H1 (cell line): ENCODE results near the gene ZBTB38. TPM values are rescaled to one million over a fixed set of nuclear protein-coding genes. Genes with fewer than 3 reads are reported as not detected.

Experiments
- CTCF ChIA-PET: fragments of 300-600 bp; sonication (Branson Sonifier 250); formaldehyde crosslinking; loops from one replicate; lab custom pipeline; 2021; ENCODE audit not compliant: partially characterized antibody; lab: Charles Lee
- POLR2A ChIA-PET: fragments of 300-600 bp; sonication (Branson Sonifier 250); formaldehyde crosslinking; loops from one replicate; lab custom pipeline; 2021; ENCODE audit warnings: inconsistent platforms; ENCODE audit not compliant: partially characterized antibody; lab: Charles Lee
- DNase-seq, 2 experiments: peaks; one replicate each; pipeline versions ENCODE4 v3.0.0 to v3.0.0-alpha.2; 2010 to 2022; ENCODE audit warnings: low spot score in 2 of 2, low read depth in 1 of 2, mixed read lengths in 1 of 2
- FAIRE-seq: peaks from 2 replicates; lab custom pipeline; 2011; peaks lifted over from hg19 to GRCh38; lab: Jason Lieb, UNC
- H2AFZ ChIP-seq: 2 replicates; pipeline ENCODE4 v1.8.1; 2012; ENCODE audit warnings: low read length, inconsistent platforms
- H2AK5ac ChIP-seq: 2 replicates; pipeline ENCODE4 v1.6.1; 2013; ENCODE audit warnings: low read depth, low read length
- H2BK120ac ChIP-seq: replicated peaks from 2 replicates; pipeline ENCODE3; 2013; ENCODE audit warnings: low read depth, low read length, inconsistent platforms
- H2BK12ac ChIP-seq: 2 replicates; pipeline ENCODE4 v1.6.1; 2013; ENCODE audit warnings: low read depth, low read length
- H2BK15ac ChIP-seq: 2 replicates; pipeline ENCODE4 v1.6.1; 2013; ENCODE audit warnings: low read length
- H2BK20ac ChIP-seq: 2 replicates; pipeline ENCODE4 v1.6.1; 2013; ENCODE audit warnings: low read length
- H2BK5ac ChIP-seq: 2 replicates; pipeline ENCODE4 v1.6.1; 2013; ENCODE audit warnings: low read depth, low read length
- H3K14ac ChIP-seq: 2 replicates; pipeline ENCODE4 v1.6.1; 2013; ENCODE audit warnings: inconsistent platforms; ENCODE audit not compliant: insufficient read length
- H3K18ac ChIP-seq: 2 replicates; pipeline ENCODE4 v1.6.1; 2013; ENCODE audit warnings: low read length; ENCODE audit errors: extremely low read depth
- H3K23ac ChIP-seq: 2 replicates; pipeline ENCODE4 v1.6.1; 2013; ENCODE audit warnings: inconsistent platforms; ENCODE audit not compliant: insufficient read length
- H3K23me2 ChIP-seq: 2 replicates; pipeline ENCODE4 v1.6.1; 2013; ENCODE audit warnings: low read depth, low read length
- H3K27ac ChIP-seq: 2 replicates; pipeline ENCODE4 v1.6.1; 2011; ENCODE audit warnings: low read depth, low read length, inconsistent platforms
- H3K27me3 ChIP-seq, 4 experiments: replicated peaks in 1 of 4; 1 replicate in 1 of 4; 2 replicates in 3 of 4; pipeline versions ENCODE4 v1.6.1 to v1.8.1; 2011 to 2013; ENCODE audit warnings: low read length in 3 of 4, mild to moderate bottlenecking in 3 of 4, inconsistent platforms in 2 of 4, mixed read lengths in 2 of 4, moderate library complexity in 1 of 4; ENCODE audit not compliant: control insufficient read depth in 3 of 4, insufficient read depth in 3 of 4; ENCODE audit errors: extremely low read depth in 1 of 4
- H3K36me3 ChIP-seq, 4 experiments: 2 replicates each; pipeline versions ENCODE4 v1.6.1 to v1.8.1; 2011 to 2013; ENCODE audit warnings: mild to moderate bottlenecking in 4 of 4, low read length in 3 of 4, moderate library complexity in 2 of 4, control low read depth in 1 of 4, inconsistent platforms in 1 of 4; ENCODE audit not compliant: insufficient read depth in 4 of 4, control insufficient read depth in 2 of 4
- H3K4ac ChIP-seq: replicated peaks from 2 replicates; pipeline ENCODE3; 2013; ENCODE audit warnings: low read length, low read depth, mixed read lengths, inconsistent platforms; ENCODE audit not compliant: insufficient read length
- H3K4me1 ChIP-seq, 4 experiments: replicated peaks in 1 of 4; 1 replicate in 1 of 4; 2 replicates in 3 of 4; pipeline versions ENCODE4 v1.6.1 to v1.8.1; 2011 to 2013; ENCODE audit warnings: low read length in 3 of 4, inconsistent platforms in 2 of 4, mixed read lengths in 1 of 4; ENCODE audit not compliant: insufficient read depth in 4 of 4, control insufficient read depth in 3 of 4
- H3K4me2 ChIP-seq, 2 experiments: 2 replicates each; pipeline versions ENCODE4 v1.6.1 to v1.8.1; 2011 to 2013; ENCODE audit warnings: low read depth in 2 of 2, low read length in 2 of 2, control low read depth in 1 of 2, inconsistent platforms in 1 of 2, mild to moderate bottlenecking in 1 of 2; ENCODE audit not compliant: insufficient read depth in 1 of 2
- H3K4me3 ChIP-seq, 4 experiments: fragments of 200-600, 300-600 bp in 1 of 4; sonication (generic), shearing (Covaris generic), sonication (Bioruptor Twin) in 1 of 4; 2 replicates each; pipeline versions ENCODE4 v1.5.1 to v1.8.1; 2011 to 2016; ENCODE audit warnings: low read length in 4 of 4, low read depth in 3 of 4, control low read depth in 2 of 4, inconsistent platforms in 2 of 4, mild to moderate bottlenecking in 2 of 4, mixed read lengths in 1 of 4, moderate library complexity in 1 of 4; ENCODE audit not compliant: insufficient read depth in 2 of 4; ENCODE audit errors: extremely low read depth in 1 of 4
- H3K56ac ChIP-seq: replicated peaks from 2 replicates; pipeline ENCODE3; 2013; ENCODE audit warnings: low read depth, mild to moderate bottlenecking, mixed read lengths, low read length, inconsistent platforms; ENCODE audit not compliant: insufficient read length
- H3K79me1 ChIP-seq: 2 replicates; pipeline ENCODE4 v1.6.1; 2013; ENCODE audit warnings: low read depth, low read length, control low read depth
- H3K79me2 ChIP-seq, 2 experiments: 2 replicates each; pipeline versions ENCODE4 v1.6.1 to v1.8.1; 2012 to 2013; ENCODE audit warnings: low read length in 2 of 2, mild to moderate bottlenecking in 2 of 2, inconsistent platforms in 1 of 2; ENCODE audit not compliant: insufficient read depth in 2 of 2, control insufficient read depth in 1 of 2
- H3K9ac ChIP-seq, 4 experiments: replicated peaks in 1 of 4; 1 replicate in 1 of 4; 2 replicates in 3 of 4; pipeline versions ENCODE4 v1.6.1 to v1.8.1; 2011 to 2013; ENCODE audit warnings: low read depth in 3 of 4, low read length in 3 of 4, control low read depth in 2 of 4, mild to moderate bottlenecking in 2 of 4, moderate library complexity in 2 of 4, inconsistent platforms in 1 of 4; ENCODE audit errors: extremely low read depth in 1 of 4
- H3K9me3 ChIP-seq, 2 experiments: 2 replicates each; pipeline versions ENCODE4 v1.6.1 to v1.8.1; 2012 to 2013; ENCODE audit warnings: mild to moderate bottlenecking in 2 of 2, moderate library complexity in 2 of 2, control low read depth in 1 of 2, inconsistent platforms in 1 of 2, low read depth in 1 of 2, low read length in 1 of 2, mixed read lengths in 1 of 2; ENCODE audit not compliant: insufficient read depth in 2 of 2
- H4K20me1 ChIP-seq, 2 experiments: replicated peaks in 1 of 2; 2 replicates each; pipeline versions ENCODE3 to v1.8.1; 2011 to 2013; ENCODE audit warnings: inconsistent platforms in 2 of 2, low read length in 2 of 2, mild to moderate bottlenecking in 1 of 2; ENCODE audit not compliant: insufficient read depth in 2 of 2, control insufficient read depth in 1 of 2
- H4K5ac ChIP-seq: 2 replicates; pipeline ENCODE4 v1.6.1; 2013; ENCODE audit warnings: low read length, low read depth, mixed read lengths, inconsistent platforms; ENCODE audit not compliant: insufficient read length
- H4K8ac ChIP-seq: 2 replicates; pipeline ENCODE4 v1.8.0; 2013; ENCODE audit warnings: mild to moderate bottlenecking, moderate library complexity, low read length, inconsistent platforms; ENCODE audit not compliant: insufficient read depth; ENCODE audit errors: extremely low read depth
- H4K91ac ChIP-seq: replicated peaks from 2 replicates; pipeline ENCODE3; 2013; ENCODE audit warnings: low read length, mixed read lengths, inconsistent platforms; ENCODE audit not compliant: insufficient read length
- ASH2L ChIP-seq: fragments of 200-600, 300-600 bp; sonication (generic); IDR thresholded peaks from one replicate; pipeline ENCODE4 v1.7.1; 2017; ENCODE audit warnings: low read length
- BCL11A ChIP-seq, 2 experiments: IDR thresholded peaks; one replicate each; pipeline ENCODE4 v1.6.1; 2011; ENCODE audit warnings: low read depth in 2 of 2, low read length in 2 of 2, mild to moderate bottlenecking in 2 of 2
- CHD2 ChIP-seq: IDR thresholded peaks from 2 replicates; pipeline ENCODE4 v1.6.1; 2012; ENCODE audit warnings: low read length, improper control_type of control experiment
- EP300 ChIP-seq, 2 experiments: IDR thresholded peaks; 1 replicate in 1 of 2; 2 replicates in 1 of 2; pipeline ENCODE4 v1.6.1; 2011 to 2012; ENCODE audit warnings: low read depth in 2 of 2, low read length in 2 of 2, mild to moderate bottlenecking in 2 of 2, borderline replicate concordance in 1 of 2, inconsistent platforms in 1 of 2, moderate library complexity in 1 of 2
- FOSL1 ChIP-seq: IDR thresholded peaks from 2 replicates; pipeline ENCODE4 v1.6.1; 2011; ENCODE audit warnings: mild to moderate bottlenecking, low read depth, low read length, moderate library complexity; ENCODE audit not compliant: insufficient read depth
- JUND ChIP-seq: IDR thresholded peaks from 2 replicates; pipeline ENCODE4 v1.6.1; 2011; ENCODE audit warnings: mild to moderate bottlenecking, improper control_type of control experiment, low read length
- POLR2AphosphoS5 ChIP-seq: IDR thresholded peaks from 2 replicates; pipeline ENCODE4 v1.6.1; 2011; ENCODE audit warnings: low read depth, low read length
- SIN3A ChIP-seq, 2 experiments: IDR thresholded peaks in 1 of 2; conservative IDR thresholded peaks in 1 of 2; 2 replicates each; pipeline ENCODE4 v1.6.1; 2011 to 2012; ENCODE audit warnings: low read length in 2 of 2, improper control_type of control experiment in 1 of 2, low read depth in 1 of 2, mild to moderate bottlenecking in 1 of 2
- TAF1 ChIP-seq: IDR thresholded peaks from 2 replicates; pipeline ENCODE4 v1.6.1; 2011; ENCODE audit warnings: mild to moderate bottlenecking, low read depth, low read length
- TBP ChIP-seq: IDR thresholded peaks from 2 replicates; pipeline ENCODE4 v1.6.1; 2011; ENCODE audit warnings: low read depth, low read length, improper control_type of control experiment
- TCF12 ChIP-seq: IDR thresholded peaks from 2 replicates; pipeline ENCODE4 v1.6.1; 2011; ENCODE audit warnings: low read depth, mild to moderate bottlenecking, low read length
- TEAD4 ChIP-seq: IDR thresholded peaks from 2 replicates; pipeline ENCODE4 v1.6.1; 2012; ENCODE audit warnings: low read depth, low read length, inconsistent platforms, mixed read lengths
- WGBS, 2 experiments: shearing (Covaris generic) in 1 of 2; methylation state at CpG; one replicate each; pipeline versions ENCODE4 v1.1.6 to v1.1.7; 2013 to 2015; ENCODE audit warnings: low lambda C conversion rate in 2 of 2, mixed read lengths in 2 of 2, inconsistent platforms in 1 of 2, low coverage in 1 of 2, missing lambda C conversion rate in 1 of 2; ENCODE audit not compliant: insufficient replicate concordance in 2 of 2, insufficient coverage in 1 of 2, insufficient read length in 1 of 2; ENCODE audit errors: extremely low coverage in 1 of 2, missing lambda C conversion rate in 1 of 2; 5-methylcytosine and 5-hydroxymethylcytosine counted together
- polyA plus RNA-seq, 7 experiments: library from polyadenylated mRNA; depleted of rRNA in 3 of 7; stranded (reverse) in 5 of 7; unstranded in 2 of 7; fragments of >200 nt in 5 of 7; fragments of 200-250 nt in 2 of 7; gene quantifications; 1 replicate in 5 of 7; 2 replicates in 1 of 7; 4 replicates in 1 of 7; pipeline versions ENCODE4 v1.2.1 to v1.2.3, GENCODE V29; 2011 to 2013; ENCODE audit warnings: missing spikeins in 2 of 7, mixed read lengths in 2 of 7
- total RNA-seq: library from RNA; stranded (reverse); fragmentation: NEBNext Ultra II Directional; extraction: Animal tissue kit (Norgen Biotek cat#: 25700); gene quantifications from 2 replicates; pipeline ENCODE4 v1.2.1, GENCODE V29; 2021
- TF ChIP-seq, protein P1 (sequence below), 3 experiments: IDR thresholded peaks; 1 replicate in 2 of 3; 2 replicates in 1 of 3; pipeline versions ENCODE4 v1.5.1 to v1.6.1; 2011; ENCODE audit warnings: low read length in 3 of 3, mild to moderate bottlenecking in 3 of 3, inconsistent platforms in 2 of 3, low read depth in 1 of 3, moderate library complexity in 1 of 3; ENCODE audit not compliant: insufficient read depth in 1 of 3; ENCODE audit errors: control extremely low read depth in 1 of 3

Gene ZBTB38
- total and polyA plus RNA-seq, 2 of the 8 experiments (the other 6 are each of a cell fraction or from before 2014, with no cell fraction given) = 4.4 to 10.5 TPM

DNA sequence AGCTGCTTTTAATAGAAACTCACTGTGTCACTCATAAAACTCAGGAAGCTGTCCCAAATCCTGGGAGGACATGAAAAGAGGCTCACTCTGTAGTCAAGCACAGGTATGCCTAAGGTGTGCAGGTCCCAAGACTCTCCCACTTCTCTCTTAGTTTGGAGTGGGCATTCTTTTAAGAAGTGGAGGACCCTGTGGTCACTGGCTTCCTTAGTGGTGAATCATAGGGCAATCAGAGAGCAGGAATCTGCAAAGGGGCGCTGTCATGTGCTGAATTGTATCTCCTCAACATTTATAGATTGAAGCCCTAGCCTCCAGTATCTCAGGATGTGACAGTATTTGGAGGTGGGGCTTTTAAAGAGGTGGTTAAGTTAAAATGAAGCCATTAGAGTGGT lies 47.2 kb upstream of the ZBTB38 start:
- FAIRE-seq = no peak
- Histone ChIP-seq H3K23ac (no peak overlapping the region), H2BK15ac (no peak overlapping the region), H3K27ac (no peak overlapping the region), H3K14ac (no peak overlapping the region), H3K4me1 (no peaks in the 10 kb centered on the region), H4K20me1 (no peaks in the 10 kb centered on the region), H3K9me3 (no peaks in the 10 kb centered on the region; a peak in 1 of 4 replicates), H2AK5ac (no peak overlapping the region), H4K91ac (no peak overlapping the region), H3K36me3 (no peaks in the 10 kb centered on the region), H3K18ac (no peak overlapping the region), H2BK12ac (no peak overlapping the region), H3K9ac (no peak overlapping the region), H3K4me2 (no peak overlapping the region), H3K4me3 (no peak overlapping the region), H3K79me1 (no peaks in the 10 kb centered on the region), H2BK120ac (no peak overlapping the region), H3K4ac (no peak overlapping the region), H4K8ac (no peak overlapping the region), H4K5ac (no peak overlapping the region), H2BK20ac (no peak overlapping the region), H3K27me3 (no peaks in the 10 kb centered on the region), H3K79me2 (no peaks in the 10 kb centered on the region), H2BK5ac (no peak overlapping the region), H3K23me2 (no peaks in the 10 kb centered on the region), H2AFZ (0 out of 2 replicates have a peak overlapping the region, but pooled peaks have one; percentile 74), H3K56ac (no peak overlapping the region)
- WGBS, 2 experiments = 89% methylated on average over 1 of the region's 1 CpG; no CpG with 5 or more reads in 1 of the 2 experiments
- POLR2A ChIA-PET = no interaction called here
- CTCF ChIA-PET = interaction anchor here (1.0 kb wide), 1 partner anchor 141 kb away, joined by 3 read pairs; no protein-coding TSS in a partner anchor
- DNase-seq = no peak
- no peak for TF ChIP-seq TEAD4
- no peak for TF ChIP-seq CHD2
- no peak for TF ChIP-seq EP300 (IDR thresholded peaks at IDR 0.05; ENCODE audit: borderline replicate concordance in 1 of 2, low read depth in 2 of 2, low read length in 2 of 2)
- no peak for TF ChIP-seq BCL11A (IDR thresholded peaks at IDR 0.05; ENCODE audit: low read depth in 2 of 2, low read length in 2 of 2)
- TF ChIP-seq ASH2L = no peak
- no peak for TF ChIP-seq TBP
- no peak for TF ChIP-seq TAF1
- TF ChIP-seq, protein P1, sequence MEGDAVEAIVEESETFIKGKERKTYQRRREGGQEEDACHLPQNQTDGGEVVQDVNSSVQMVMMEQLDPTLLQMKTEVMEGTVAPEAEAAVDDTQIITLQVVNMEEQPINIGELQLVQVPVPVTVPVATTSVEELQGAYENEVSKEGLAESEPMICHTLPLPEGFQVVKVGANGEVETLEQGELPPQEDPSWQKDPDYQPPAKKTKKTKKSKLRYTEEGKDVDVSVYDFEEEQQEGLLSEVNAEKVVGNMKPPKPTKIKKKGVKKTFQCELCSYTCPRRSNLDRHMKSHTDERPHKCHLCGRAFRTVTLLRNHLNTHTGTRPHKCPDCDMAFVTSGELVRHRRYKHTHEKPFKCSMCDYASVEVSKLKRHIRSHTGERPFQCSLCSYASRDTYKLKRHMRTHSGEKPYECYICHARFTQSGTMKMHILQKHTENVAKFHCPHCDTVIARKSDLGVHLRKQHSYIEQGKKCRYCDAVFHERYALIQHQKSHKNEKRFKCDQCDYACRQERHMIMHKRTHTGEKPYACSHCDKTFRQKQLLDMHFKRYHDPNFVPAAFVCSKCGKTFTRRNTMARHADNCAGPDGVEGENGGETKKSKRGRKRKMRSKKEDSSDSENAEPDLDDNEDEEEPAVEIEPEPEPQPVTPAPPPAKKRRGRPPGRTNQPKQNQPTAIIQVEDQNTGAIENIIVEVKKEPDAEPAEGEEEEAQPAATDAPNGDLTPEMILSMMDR (IDR thresholded peaks at IDR 0.05; ENCODE audit: control extremely low read depth in 1 of 3, insufficient read depth in 1 of 3, low read depth in 1 of 3, low read length in 3 of 3) = no peak
- no peak for TF ChIP-seq TCF12
- no peak for TF ChIP-seq FOSL1
- TF ChIP-seq JUND = no peak
- no peak for TF ChIP-seq SIN3A (conservative IDR thresholded peaks at IDR 0.05 in 1 of 2, IDR thresholded peaks at IDR 0.05 in 1 of 2; ENCODE audit: low read depth in 1 of 2, low read length in 2 of 2)
- no peak for TF ChIP-seq POLR2AphosphoS5
